H1 (cell line): Measurements from ENCODE around the gene ARL10. TPM values are rescaled to one million over a fixed set of nuclear protein-coding genes. Genes with fewer than 3 reads are reported as not detected.

Source experiments
- CTCF ChIA-PET: fragments of 300-600 bp; sonication (Branson Sonifier 250); formaldehyde crosslinking; loops from one replicate; lab custom pipeline; 2021; ENCODE audit not compliant: partially characterized antibody; lab: Charles Lee
- POLR2A ChIA-PET: fragments of 300-600 bp; sonication (Branson Sonifier 250); formaldehyde crosslinking; loops from one replicate; lab custom pipeline; 2021; ENCODE audit warnings: inconsistent platforms; ENCODE audit not compliant: partially characterized antibody; lab: Charles Lee
- DNase-seq, 2 experiments: peaks; one replicate each; pipeline versions ENCODE4 v3.0.0 to v3.0.0-alpha.2; 2010 to 2022; ENCODE audit warnings: low spot score in 2 of 2, low read depth in 1 of 2, mixed read lengths in 1 of 2
- FAIRE-seq: peaks from 2 replicates; lab custom pipeline; 2011; peaks lifted over from hg19 to GRCh38; lab: Jason Lieb, UNC
- H2AFZ ChIP-seq: 2 replicates; pipeline ENCODE4 v1.8.1; 2012; ENCODE audit warnings: low read length, inconsistent platforms
- H2AK5ac ChIP-seq: 2 replicates; pipeline ENCODE4 v1.6.1; 2013; ENCODE audit warnings: low read depth, low read length
- H2BK120ac ChIP-seq: replicated peaks from 2 replicates; pipeline ENCODE3; 2013; ENCODE audit warnings: low read depth, low read length, inconsistent platforms
- H2BK12ac ChIP-seq: 2 replicates; pipeline ENCODE4 v1.6.1; 2013; ENCODE audit warnings: low read depth, low read length
- H2BK15ac ChIP-seq: 2 replicates; pipeline ENCODE4 v1.6.1; 2013; ENCODE audit warnings: low read length
- H2BK20ac ChIP-seq: 2 replicates; pipeline ENCODE4 v1.6.1; 2013; ENCODE audit warnings: low read length
- H2BK5ac ChIP-seq: 2 replicates; pipeline ENCODE4 v1.6.1; 2013; ENCODE audit warnings: low read depth, low read length
- H3K14ac ChIP-seq: 2 replicates; pipeline ENCODE4 v1.6.1; 2013; ENCODE audit warnings: inconsistent platforms; ENCODE audit not compliant: insufficient read length
- H3K18ac ChIP-seq: 2 replicates; pipeline ENCODE4 v1.6.1; 2013; ENCODE audit warnings: low read length; ENCODE audit errors: extremely low read depth
- H3K23ac ChIP-seq: 2 replicates; pipeline ENCODE4 v1.6.1; 2013; ENCODE audit warnings: inconsistent platforms; ENCODE audit not compliant: insufficient read length
- H3K23me2 ChIP-seq: 2 replicates; pipeline ENCODE4 v1.6.1; 2013; ENCODE audit warnings: low read depth, low read length
- H3K27ac ChIP-seq: 2 replicates; pipeline ENCODE4 v1.6.1; 2011; ENCODE audit warnings: low read depth, low read length, inconsistent platforms
- H3K27me3 ChIP-seq, 4 experiments: replicated peaks in 1 of 4; 1 replicate in 1 of 4; 2 replicates in 3 of 4; pipeline versions ENCODE4 v1.6.1 to v1.8.1; 2011 to 2013; ENCODE audit warnings: low read length in 3 of 4, mild to moderate bottlenecking in 3 of 4, inconsistent platforms in 2 of 4, mixed read lengths in 2 of 4, moderate library complexity in 1 of 4; ENCODE audit not compliant: control insufficient read depth in 3 of 4, insufficient read depth in 3 of 4; ENCODE audit errors: extremely low read depth in 1 of 4
- H3K36me3 ChIP-seq, 4 experiments: 2 replicates each; pipeline versions ENCODE4 v1.6.1 to v1.8.1; 2011 to 2013; ENCODE audit warnings: mild to moderate bottlenecking in 4 of 4, low read length in 3 of 4, moderate library complexity in 2 of 4, control low read depth in 1 of 4, inconsistent platforms in 1 of 4; ENCODE audit not compliant: insufficient read depth in 4 of 4, control insufficient read depth in 2 of 4
- H3K4ac ChIP-seq: replicated peaks from 2 replicates; pipeline ENCODE3; 2013; ENCODE audit warnings: low read length, low read depth, mixed read lengths, inconsistent platforms; ENCODE audit not compliant: insufficient read length
- H3K4me1 ChIP-seq, 4 experiments: replicated peaks in 1 of 4; 1 replicate in 1 of 4; 2 replicates in 3 of 4; pipeline versions ENCODE4 v1.6.1 to v1.8.1; 2011 to 2013; ENCODE audit warnings: low read length in 3 of 4, inconsistent platforms in 2 of 4, mixed read lengths in 1 of 4; ENCODE audit not compliant: insufficient read depth in 4 of 4, control insufficient read depth in 3 of 4
- H3K4me2 ChIP-seq, 2 experiments: 2 replicates each; pipeline versions ENCODE4 v1.6.1 to v1.8.1; 2011 to 2013; ENCODE audit warnings: low read depth in 2 of 2, low read length in 2 of 2, control low read depth in 1 of 2, inconsistent platforms in 1 of 2, mild to moderate bottlenecking in 1 of 2; ENCODE audit not compliant: insufficient read depth in 1 of 2
- H3K4me3 ChIP-seq, 4 experiments: fragments of 200-600, 300-600 bp in 1 of 4; sonication (generic), shearing (Covaris generic), sonication (Bioruptor Twin) in 1 of 4; 2 replicates each; pipeline versions ENCODE4 v1.5.1 to v1.8.1; 2011 to 2016; ENCODE audit warnings: low read length in 4 of 4, low read depth in 3 of 4, control low read depth in 2 of 4, inconsistent platforms in 2 of 4, mild to moderate bottlenecking in 2 of 4, mixed read lengths in 1 of 4, moderate library complexity in 1 of 4; ENCODE audit not compliant: insufficient read depth in 2 of 4; ENCODE audit errors: extremely low read depth in 1 of 4
- H3K56ac ChIP-seq: replicated peaks from 2 replicates; pipeline ENCODE3; 2013; ENCODE audit warnings: low read depth, mild to moderate bottlenecking, mixed read lengths, low read length, inconsistent platforms; ENCODE audit not compliant: insufficient read length
- H3K79me1 ChIP-seq: 2 replicates; pipeline ENCODE4 v1.6.1; 2013; ENCODE audit warnings: low read depth, low read length, control low read depth
- H3K79me2 ChIP-seq, 2 experiments: 2 replicates each; pipeline versions ENCODE4 v1.6.1 to v1.8.1; 2012 to 2013; ENCODE audit warnings: low read length in 2 of 2, mild to moderate bottlenecking in 2 of 2, inconsistent platforms in 1 of 2; ENCODE audit not compliant: insufficient read depth in 2 of 2, control insufficient read depth in 1 of 2
- H3K9ac ChIP-seq, 4 experiments: replicated peaks in 1 of 4; 1 replicate in 1 of 4; 2 replicates in 3 of 4; pipeline versions ENCODE4 v1.6.1 to v1.8.1; 2011 to 2013; ENCODE audit warnings: low read depth in 3 of 4, low read length in 3 of 4, control low read depth in 2 of 4, mild to moderate bottlenecking in 2 of 4, moderate library complexity in 2 of 4, inconsistent platforms in 1 of 4; ENCODE audit errors: extremely low read depth in 1 of 4
- H3K9me3 ChIP-seq, 2 experiments: 2 replicates each; pipeline versions ENCODE4 v1.6.1 to v1.8.1; 2012 to 2013; ENCODE audit warnings: mild to moderate bottlenecking in 2 of 2, moderate library complexity in 2 of 2, control low read depth in 1 of 2, inconsistent platforms in 1 of 2, low read depth in 1 of 2, low read length in 1 of 2, mixed read lengths in 1 of 2; ENCODE audit not compliant: insufficient read depth in 2 of 2
- H4K20me1 ChIP-seq, 2 experiments: replicated peaks in 1 of 2; 2 replicates each; pipeline versions ENCODE3 to v1.8.1; 2011 to 2013; ENCODE audit warnings: inconsistent platforms in 2 of 2, low read length in 2 of 2, mild to moderate bottlenecking in 1 of 2; ENCODE audit not compliant: insufficient read depth in 2 of 2, control insufficient read depth in 1 of 2
- H4K5ac ChIP-seq: 2 replicates; pipeline ENCODE4 v1.6.1; 2013; ENCODE audit warnings: low read length, low read depth, mixed read lengths, inconsistent platforms; ENCODE audit not compliant: insufficient read length
- H4K8ac ChIP-seq: 2 replicates; pipeline ENCODE4 v1.8.0; 2013; ENCODE audit warnings: mild to moderate bottlenecking, moderate library complexity, low read length, inconsistent platforms; ENCODE audit not compliant: insufficient read depth; ENCODE audit errors: extremely low read depth
- H4K91ac ChIP-seq: replicated peaks from 2 replicates; pipeline ENCODE3; 2013; ENCODE audit warnings: low read length, mixed read lengths, inconsistent platforms; ENCODE audit not compliant: insufficient read length
- PHF8 ChIP-seq: fragments of 200-600 bp; sonication (generic); conservative IDR thresholded peaks from 2 replicates; pipeline ENCODE4 v1.7.1; 2012; ENCODE audit warnings: low read depth, mild to moderate bottlenecking, inconsistent platforms, low read length, moderate library complexity
- WGBS, 2 experiments: shearing (Covaris generic) in 1 of 2; methylation state at CpG; one replicate each; pipeline versions ENCODE4 v1.1.6 to v1.1.7; 2013 to 2015; ENCODE audit warnings: low lambda C conversion rate in 2 of 2, mixed read lengths in 2 of 2, inconsistent platforms in 1 of 2, low coverage in 1 of 2, missing lambda C conversion rate in 1 of 2; ENCODE audit not compliant: insufficient replicate concordance in 2 of 2, insufficient coverage in 1 of 2, insufficient read length in 1 of 2; ENCODE audit errors: extremely low coverage in 1 of 2, missing lambda C conversion rate in 1 of 2; 5-methylcytosine and 5-hydroxymethylcytosine counted together
- polyA plus RNA-seq, 7 experiments: library from polyadenylated mRNA; depleted of rRNA in 3 of 7; stranded (reverse) in 5 of 7; unstranded in 2 of 7; fragments of >200 nt in 5 of 7; fragments of 200-250 nt in 2 of 7; gene quantifications; 1 replicate in 5 of 7; 2 replicates in 1 of 7; 4 replicates in 1 of 7; pipeline versions ENCODE4 v1.2.1 to v1.2.3, GENCODE V29; 2011 to 2013; ENCODE audit warnings: missing spikeins in 2 of 7, mixed read lengths in 2 of 7
- total RNA-seq: library from RNA; stranded (reverse); fragmentation: NEBNext Ultra II Directional; extraction: Animal tissue kit (Norgen Biotek cat#: 25700); gene quantifications from 2 replicates; pipeline ENCODE4 v1.2.1, GENCODE V29; 2021

Gene ARL10
- total and polyA plus RNA-seq, 2 of the 8 experiments (the other 6 are each of a cell fraction or from before 2014, with no cell fraction given), result 3.1 to 7.4 TPM

DNA sequence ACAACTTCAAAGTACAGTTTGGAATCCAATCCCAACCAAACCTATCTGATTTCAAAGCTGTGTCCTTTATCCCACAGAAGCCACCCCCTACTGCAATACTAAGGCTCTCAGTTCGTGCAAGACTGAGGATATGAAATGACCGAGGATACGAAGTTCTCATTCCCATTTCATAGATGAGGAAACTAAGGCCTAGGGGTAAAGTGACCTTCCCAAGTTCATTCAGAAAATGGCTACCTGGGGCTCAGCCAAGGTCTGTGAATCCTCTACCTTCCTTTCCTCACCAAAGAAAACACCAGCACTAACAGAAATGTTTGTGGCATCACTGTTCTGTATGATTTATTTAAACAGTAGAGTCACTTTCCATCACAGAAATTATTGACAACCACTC, 9.1 kb upstream of the ARL10 start:
- H4K20me1 ChIP-seq, result peaks cover 11 to 34% of the 10 kb centered on the region in 2 experiments
- H2AFZ ChIP-seq, result no peak overlapping the region
- no peak overlapping the region for H3K4ac ChIP-seq
- no peak for TF ChIP-seq PHF8
- peaks cover 9 to 75% of the 10 kb centered on the region in 2 experiments for H3K79me2 ChIP-seq
- no peak overlapping the region for H3K23ac ChIP-seq
- WGBS, 2 experiments, result 92% methylated on average over 3 of the region's 3 CpGs; no CpG with 5 or more reads in 1 of the 2 experiments
- H4K8ac ChIP-seq, result no peak overlapping the region
- FAIRE-seq (no peak), DNase-seq (no peak)
- ChIA-PET CTCF (interaction anchor here (0.6 to 1.4 kb wide), 6 partner anchors 10 to 53 kb away, joined by 3 to 4 read pairs (median 4); no protein-coding TSS in a partner anchor), POLR2A (interaction anchor here (0.9 kb wide), 1 partner anchor 10 kb away, joined by 3 read pairs; no protein-coding TSS in a partner anchor)
- H3K4me2 ChIP-seq, result no peak overlapping the region
- no peak overlapping the region for H2BK20ac ChIP-seq
- H3K79me1 ChIP-seq, result peaks cover 22% of the 10 kb centered on the region
- no peak overlapping the region for H3K56ac ChIP-seq
- H2BK12ac ChIP-seq, result no peak overlapping the region
- no peak overlapping the region; the same call in 1 of the 2 replicates for H3K27ac ChIP-seq
- H3K4me3 ChIP-seq, result no peak overlapping the region
- no peak overlapping the region for H2AK5ac ChIP-seq
- H3K14ac ChIP-seq, result no peak overlapping the region
- H2BK5ac ChIP-seq, result no peak overlapping the region
- no peak overlapping the region for H4K5ac ChIP-seq
- H3K18ac ChIP-seq, result no peak overlapping the region
- H3K9me3 ChIP-seq, result no peaks in the 10 kb centered on the region
- H2BK120ac ChIP-seq, result no peak overlapping the region
- H3K9ac ChIP-seq, result no peak overlapping the region
- no peaks in the 10 kb centered on the region; the same call in 1 of the 2 replicates for H3K23me2 ChIP-seq
- no peaks in the 10 kb centered on the region; a peak in 1 of 7 replicates for H3K4me1 ChIP-seq
- no peak overlapping the region for H4K91ac ChIP-seq
- H3K27me3 ChIP-seq, result no peaks in the 10 kb centered on the region
- no peak overlapping the region for H2BK15ac ChIP-seq
- H3K36me3 ChIP-seq, result peaks cover 14 to 68% (median 28%) of the 10 kb centered on the region in 4 experiments
